Activated B cell treated with CpG ODN at 0.5 μM for 24 hours (primary cell): ENCODE results near the gene SIDT2. TPM values are rescaled to one million over a fixed set of nuclear protein-coding genes. Genes with fewer than 3 reads are reported as not detected.
A peak's percentile ranks its signal among the peaks of the same experiment; 100 is the strongest.

Experiments used
- ATAC-seq: fragments of 200-7000 bp; cut with Tn5 transposase; one replicate; pipeline ENCODE4 v1.10.0; 2021; ENCODE audit warnings: low read depth, mild to moderate bottlenecking, moderate library complexity
- CTCF ChIA-PET: fragments of 350-600 bp; sonication (Branson Sonifier 250); formaldehyde crosslinking; loops from one replicate; lab custom pipeline; 2021; ENCODE audit warnings: antibody characterized with exemption; lab: Charles Lee
- POLR2A ChIA-PET: fragments of 350-600 bp; sonication (Branson Sonifier 250); formaldehyde crosslinking; loops from one replicate; lab custom pipeline; 2021; ENCODE audit warnings: antibody characterized with exemption; lab: Charles Lee
- DNase-seq: peaks from one replicate; pipeline ENCODE4 v3.0.0; 2022
- H3K27ac Mint-ChIP-seq: one replicate; pipeline ENCODE4 v1.8.0; 2020; ENCODE audit warnings: mixed read lengths
- H3K27me3 Mint-ChIP-seq: one replicate; pipeline ENCODE4 v1.8.0; 2021; ENCODE audit warnings: mixed read lengths
- H3K36me3 Mint-ChIP-seq: one replicate; pipeline ENCODE4 v1.8.0; 2021; ENCODE audit warnings: low read depth, mixed read lengths
- H3K4me1 Mint-ChIP-seq: one replicate; pipeline ENCODE4 v1.8.0; 2021; ENCODE audit warnings: mixed read lengths
- H3K4me3 Mint-ChIP-seq: one replicate; pipeline ENCODE4 v1.8.0; 2020; ENCODE audit warnings: mild to moderate bottlenecking, mixed read lengths
- H3K9me3 Mint-ChIP-seq: one replicate; pipeline ENCODE4 v1.8.0; 2020; ENCODE audit warnings: mixed read lengths
- CTCF ChIP-seq: fragments of 200-600 bp; IDR thresholded peaks from one replicate; pipeline ENCODE4 v1.8.0; 2022; ENCODE audit warnings: antibody characterized with exemption, mild to moderate bottlenecking
- intact Hi-C: fragments of 100-400 bp; cut with micrococcal nuclease; formaldehyde crosslinking; loops from one replicate; pipeline ENCODE4 v1.15.1; 2024
- total RNA-seq: library from RNA; stranded (reverse); gene quantifications from 2 replicates; pipeline ENCODE4 v1.2.3, GENCODE V29; 2022

Gene SIDT2
- total RNA-seq, 1 donor from 2014 or later = 115 TPM

- peaks cover 39% of the 10 kb centered on the region for H3K4me1 Mint-ChIP-seq
- H3K4me3 Mint-ChIP-seq = peak overlapping the region; percentile 95
- ChIA-PET POLR2A (interaction anchor here (0.6 to 5.2 kb wide), 14 partner anchors 23 to 356 kb away, joined by 3 to 79 read pairs (median 5); partner anchors contain the start of genes CEP164, PCSK7, RNF214 and SIDT2), CTCF (interaction anchor here (0.9 to 2.8 kb wide), 4 partner anchors 36 to 88 kb away, joined by 3 to 16 read pairs (median 10); partner anchors contain the start of gene SIDT2)
- H3K9me3 Mint-ChIP-seq = no peaks in the 10 kb centered on the region
- no peak for TF ChIP-seq CTCF
- intact Hi-C loops = loop anchor here (5.0 kb wide), 1 partner anchor 46 kb away; the partner anchor contains the start of gene SIK3
- H3K27me3 Mint-ChIP-seq = peaks cover 5% of the 10 kb centered on the region
- DNase-seq (no peak), ATAC-seq (no peak)
- peak overlapping the region; percentile 95 for H3K27ac Mint-ChIP-seq
- H3K36me3 Mint-ChIP-seq = peaks cover 31% of the 10 kb centered on the region
These were observed 35.2 kb upstream of the SIDT2 start for GRCh38 chr11:117143390-117143789.

- peaks cover 33% of the 10 kb centered on the region for H3K36me3 Mint-ChIP-seq
- DNase-seq = peak; percentile 95
- POLR2A ChIA-PET = interaction anchor here (0.5 to 5.2 kb wide), 22 partner anchors 18 to 371 kb away, joined by 3 to 79 read pairs (median 4); partner anchors contain the start of genes BUD13, CEP164, PCSK7 and RNF214
- peak within 1 kb of the TSS; percentile 95 for H3K4me3 Mint-ChIP-seq
- intact Hi-C loops = loop anchor here (1.0 to 5.0 kb wide), 4 partner anchors 34 to 88 kb away; partner anchors contain the start of genes PCSK7, RNF214, SIDT2 and SIK3
- H3K9me3 Mint-ChIP-seq = no peaks in the 10 kb centered on the region
- TF ChIP-seq CTCF = no peak
- ATAC-seq = peak; percentile 84
- H3K27me3 Mint-ChIP-seq = peaks cover 5% of the 10 kb centered on the region
- CTCF ChIA-PET = interaction anchor here (0.9 to 2.8 kb wide), 6 partner anchors 36 to 264 kb away, joined by 3 to 16 read pairs (median 6); partner anchors contain the start of gene SIDT2
- peaks cover 40% of the 10 kb centered on the region for H3K4me1 Mint-ChIP-seq
- H3K27ac Mint-ChIP-seq = peak within 1 kb of the TSS; percentile 95
These were observed 34.6 kb upstream of the SIDT2 start, which contains the start of gene PAFAH1B2 for GRCh38 chr11:117143871-117144476. Gene PAFAH1B2 (plus strand): TSS chr11:117144287. CDS start chr11:117152448, 8,161 bp downstream.

GRCh38 chr11:117144477-117145392, 33.8 kb upstream of the SIDT2 start:
- H3K36me3 Mint-ChIP-seq = peaks cover 35% of the 10 kb centered on the region
- peak; percentile 48 for ATAC-seq
- ChIA-PET CTCF (interaction anchor here (0.9 to 2.8 kb wide), 6 partner anchors 35 to 264 kb away, joined by 3 to 16 read pairs (median 6); partner anchors contain the start of gene SIDT2), POLR2A (interaction anchor here (0.5 to 5.2 kb wide), 26 partner anchors 17 to 372 kb away, joined by 3 to 79 read pairs (median 3); partner anchors contain the start of genes BUD13, CEP164, PCSK7 and RNF214)
- H3K27ac Mint-ChIP-seq = peak overlapping the region; percentile 94
- intact Hi-C loops = loop anchor here (1.0 to 5.0 kb wide), 4 partner anchors 34 to 88 kb away; partner anchors contain the start of genes PCSK7, RNF214, SIDT2 and SIK3
- peaks cover 40% of the 10 kb centered on the region for H3K4me1 Mint-ChIP-seq
- no peak for TF ChIP-seq CTCF
- peaks cover 4% of the 10 kb centered on the region for H3K27me3 Mint-ChIP-seq
- peak overlapping the region; percentile 95 for H3K4me3 Mint-ChIP-seq
- DNase-seq = peak; percentile 33
- H3K9me3 Mint-ChIP-seq = no peaks in the 10 kb centered on the region

GRCh38 chr11:117145393-117145761, 33.2 kb upstream of the SIDT2 start:
- DNase-seq = no peak
- H3K27me3 Mint-ChIP-seq = no peaks in the 10 kb centered on the region
- intact Hi-C loops = no loop called here
- peak overlapping the region; percentile 95 for H3K4me3 Mint-ChIP-seq
- H3K4me1 Mint-ChIP-seq = peaks cover 44% of the 10 kb centered on the region
- ChIA-PET CTCF (interaction anchor here (2.6 to 2.8 kb wide), 2 partner anchors 34 to 82 kb away, joined by 13 to 16 read pairs; partner anchors contain the start of gene SIDT2), POLR2A (interaction anchor here (0.5 to 5.2 kb wide), 15 partner anchors 18 to 372 kb away, joined by 3 to 79 read pairs (median 5); partner anchors contain the start of genes BUD13, PCSK7, RNF214 and SIDT2)
- no peaks in the 10 kb centered on the region for H3K9me3 Mint-ChIP-seq
- peaks cover 40% of the 10 kb centered on the region for H3K36me3 Mint-ChIP-seq
- no peak for TF ChIP-seq CTCF
- peak overlapping the region; percentile 94 for H3K27ac Mint-ChIP-seq
- no peak for ATAC-seq
